ENCODE measurements around the gene SLC25A43. TPM values are rescaled to one million over a fixed set of nuclear protein-coding genes. Genes with fewer than 3 reads are reported as not detected.

SLC25A43 gene
- polyA plus RNA-seq, 2 of the 4 experiments (the other 2 are of a cell fraction) = 27.4 to 31.2 TPM

DNA sequence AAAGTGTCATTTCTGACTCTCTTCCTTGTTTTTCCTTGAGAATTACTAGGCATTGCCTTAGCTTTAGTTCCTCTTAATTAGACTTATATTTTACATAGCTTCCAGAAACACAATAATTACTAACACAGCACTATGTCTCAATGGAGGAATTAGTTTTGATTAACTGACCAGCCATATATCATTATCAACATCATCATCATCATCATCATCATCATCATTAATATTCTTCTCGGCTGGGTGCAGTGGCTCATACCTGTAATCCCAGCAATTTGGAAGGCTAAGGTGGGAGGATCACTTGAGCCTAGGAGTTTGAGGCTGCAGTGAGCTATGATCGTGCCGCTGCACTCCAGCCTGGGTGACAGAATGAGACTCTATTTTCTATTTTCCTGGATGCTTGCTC, 66.4 kb downstream of the SLC25A43 start:
- H3K9me3 ChIP-seq = no peaks in the 10 kb centered on the region
- FAIRE-seq (no peak), DNase-seq (ENCODE audit: low read depth in 1 of 2, low spot score in 1 of 2) (no peak), ATAC-seq (no peak)
- WGBS (ENCODE audit: missing lambda C conversion rate) = 87% methylated on average over 3 of the region's 3 CpGs
- peaks cover 17% of the 10 kb centered on the region for H3K4me1 ChIP-seq
- TF ChIP-seq KDM1A (IDR thresholded peaks at IDR 0.05; ENCODE audit: low read depth) (no peak), CEBPB (IDR thresholded peaks at IDR 0.05) (no peak), USF2 (IDR thresholded peaks at IDR 0.05) (no peak), JUNB (IDR thresholded peaks at IDR 0.05) (no peak), CHD4 (IDR thresholded peaks at IDR 0.05; ENCODE audit: borderline replicate concordance) (no peak), GATA3 (IDR thresholded peaks at IDR 0.05; ENCODE audit: borderline replicate concordance) (no peak), RFX5 (IDR thresholded peaks at IDR 0.05) (no peak), CBX2 (IDR thresholded peaks at IDR 0.05; ENCODE audit: borderline replicate concordance, low read depth) (no peak), EHF (CRISPR knock-in tag; IDR thresholded peaks at IDR 0.05) (no peak), RNF2 (IDR thresholded peaks at IDR 0.05; ENCODE audit: borderline replicate concordance, low read depth) (no peak), FOXS1 (CRISPR knock-in tag; IDR thresholded peaks at IDR 0.05) (no peak), RARB (CRISPR knock-in tag; IDR thresholded peaks at IDR 0.05) (no peak)
- TF ChIP-seq, protein P1, sequence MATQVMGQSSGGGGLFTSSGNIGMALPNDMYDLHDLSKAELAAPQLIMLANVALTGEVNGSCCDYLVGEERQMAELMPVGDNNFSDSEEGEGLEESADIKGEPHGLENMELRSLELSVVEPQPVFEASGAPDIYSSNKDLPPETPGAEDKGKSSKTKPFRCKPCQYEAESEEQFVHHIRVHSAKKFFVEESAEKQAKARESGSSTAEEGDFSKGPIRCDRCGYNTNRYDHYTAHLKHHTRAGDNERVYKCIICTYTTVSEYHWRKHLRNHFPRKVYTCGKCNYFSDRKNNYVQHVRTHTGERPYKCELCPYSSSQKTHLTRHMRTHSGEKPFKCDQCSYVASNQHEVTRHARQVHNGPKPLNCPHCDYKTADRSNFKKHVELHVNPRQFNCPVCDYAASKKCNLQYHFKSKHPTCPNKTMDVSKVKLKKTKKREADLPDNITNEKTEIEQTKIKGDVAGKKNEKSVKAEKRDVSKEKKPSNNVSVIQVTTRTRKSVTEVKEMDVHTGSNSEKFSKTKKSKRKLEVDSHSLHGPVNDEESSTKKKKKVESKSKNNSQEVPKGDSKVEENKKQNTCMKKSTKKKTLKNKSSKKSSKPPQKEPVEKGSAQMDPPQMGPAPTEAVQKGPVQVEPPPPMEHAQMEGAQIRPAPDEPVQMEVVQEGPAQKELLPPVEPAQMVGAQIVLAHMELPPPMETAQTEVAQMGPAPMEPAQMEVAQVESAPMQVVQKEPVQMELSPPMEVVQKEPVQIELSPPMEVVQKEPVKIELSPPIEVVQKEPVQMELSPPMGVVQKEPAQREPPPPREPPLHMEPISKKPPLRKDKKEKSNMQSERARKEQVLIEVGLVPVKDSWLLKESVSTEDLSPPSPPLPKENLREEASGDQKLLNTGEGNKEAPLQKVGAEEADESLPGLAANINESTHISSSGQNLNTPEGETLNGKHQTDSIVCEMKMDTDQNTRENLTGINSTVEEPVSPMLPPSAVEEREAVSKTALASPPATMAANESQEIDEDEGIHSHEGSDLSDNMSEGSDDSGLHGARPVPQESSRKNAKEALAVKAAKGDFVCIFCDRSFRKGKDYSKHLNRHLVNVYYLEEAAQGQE (IDR thresholded peaks at IDR 0.05) = no peak
- TF ChIP-seq, protein P2, sequence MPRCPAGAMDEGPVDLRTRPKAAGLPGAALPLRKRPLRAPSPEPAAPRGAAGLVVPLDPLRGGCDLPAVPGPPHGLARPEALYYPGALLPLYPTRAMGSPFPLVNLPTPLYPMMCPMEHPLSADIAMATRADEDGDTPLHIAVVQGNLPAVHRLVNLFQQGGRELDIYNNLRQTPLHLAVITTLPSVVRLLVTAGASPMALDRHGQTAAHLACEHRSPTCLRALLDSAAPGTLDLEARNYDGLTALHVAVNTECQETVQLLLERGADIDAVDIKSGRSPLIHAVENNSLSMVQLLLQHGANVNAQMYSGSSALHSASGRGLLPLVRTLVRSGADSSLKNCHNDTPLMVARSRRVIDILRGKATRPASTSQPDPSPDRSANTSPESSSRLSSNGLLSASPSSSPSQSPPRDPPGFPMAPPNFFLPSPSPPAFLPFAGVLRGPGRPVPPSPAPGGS (IDR thresholded peaks at IDR 0.05) = no peak
- H3K27ac ChIP-seq = no peak overlapping the region
- H3K4me3 ChIP-seq = no peak overlapping the region
- H3K4me2 ChIP-seq = no peak overlapping the region
- POLR2A ChIA-PET = no interaction called here
- CTCF ChIA-PET = no interaction called here

- Histone ChIP-seq H3K27ac (no peak overlapping the region), H3K4me2 (no peak overlapping the region), H3K4me3 (no peak overlapping the region), H3K4me1 (peaks cover 17% of the 10 kb centered on the region), H3K9me3 (no peaks in the 10 kb centered on the region)
- ChIA-PET CTCF (interaction anchor here (0.6 to 5.0 kb wide), 4 partner anchors 15 to 51 kb away, joined by 4 to 34 read pairs (median 7); no protein-coding TSS in a partner anchor), POLR2A (no interaction called here)
- 86% methylated on average over 3 of the region's 3 CpGs for WGBS (ENCODE audit: missing lambda C conversion rate)
- DNase-seq (ENCODE audit: low read depth in 1 of 2, low spot score in 1 of 2) = no peak
- ATAC-seq = no peak
- no peak for FAIRE-seq
- TF ChIP-seq CHD2 (IDR thresholded peaks at IDR 0.05; ENCODE audit: low read length, partially characterized antibody) (no peak), HOXB5 (CRISPR knock-in tag; IDR thresholded peaks at IDR 0.05) (no peak), CBX8 (IDR thresholded peaks at IDR 0.05) (no peak), RAD21 (conservative IDR thresholded peaks at IDR 0.05 in 1 of 2, IDR thresholded peaks at IDR 0.05 in 1 of 2) (no peak), SMC3 (IDR thresholded peaks at IDR 0.05) (no peak), HES2 (IDR thresholded peaks at IDR 0.05) (no peak), JUNB (IDR thresholded peaks at IDR 0.05) (no peak), PBX3 (IDR thresholded peaks at IDR 0.05) (no peak), MAZ (IDR thresholded peaks at IDR 0.05; ENCODE audit: borderline replicate concordance, low read depth, low read length) (no peak), NFE2L2 (conservative IDR thresholded peaks at IDR 0.05; ENCODE audit: low read length) (no peak), FOSL2 (IDR thresholded peaks at IDR 0.05) (no peak), FOSL2 (CRISPR knock-in tag; IDR thresholded peaks at IDR 0.05) (no peak), FOSB (CRISPR knock-in tag; IDR thresholded peaks at IDR 0.05) (no peak), ESRRA (IDR thresholded peaks at IDR 0.05; ENCODE audit: borderline replicate concordance, low read length) (no peak), SREBF2 (IDR thresholded peaks at IDR 0.05) (no peak), CEBPB (IDR thresholded peaks at IDR 0.05) (no peak), HOXB13 (CRISPR knock-in tag; IDR thresholded peaks at IDR 0.05; ENCODE audit: low read depth) (no peak)
- TF ChIP-seq, protein P3, sequence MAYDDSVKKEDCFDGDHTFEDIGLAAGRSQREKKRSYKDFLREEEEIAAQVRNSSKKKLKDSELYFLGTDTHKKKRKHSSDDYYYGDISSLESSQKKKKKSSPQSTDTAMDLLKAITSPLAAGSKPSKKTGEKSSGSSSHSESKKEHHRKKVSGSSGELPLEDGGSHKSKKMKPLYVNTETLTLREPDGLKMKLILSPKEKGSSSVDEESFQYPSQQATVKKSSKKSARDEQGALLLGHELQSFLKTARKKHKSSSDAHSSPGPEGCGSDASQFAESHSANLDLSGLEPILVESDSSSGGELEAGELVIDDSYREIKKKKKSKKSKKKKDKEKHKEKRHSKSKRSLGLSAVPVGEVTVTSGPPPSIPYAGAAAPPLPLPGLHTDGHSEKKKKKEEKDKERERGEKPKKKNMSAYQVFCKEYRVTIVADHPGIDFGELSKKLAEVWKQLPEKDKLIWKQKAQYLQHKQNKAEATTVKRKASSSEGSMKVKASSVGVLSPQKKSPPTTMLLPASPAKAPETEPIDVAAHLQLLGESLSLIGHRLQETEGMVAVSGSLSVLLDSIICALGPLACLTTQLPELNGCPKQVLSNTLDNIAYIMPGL (CRISPR knock-in tag; IDR thresholded peaks at IDR 0.05; ENCODE audit: borderline replicate concordance) = no peak
- TF ChIP-seq, protein P2 (IDR thresholded peaks at IDR 0.05) = no peak
Observed at GRCh38 chrX:119466970-119467369, 67.8 kb downstream of the SLC25A43 start.
